Natural killer cell (primary cell): ENCODE measurements around the gene LYST. TPM values are rescaled to one million over a fixed set of nuclear protein-coding genes. Genes with fewer than 3 reads are reported as not detected.

Experiments
- ATAC-seq, 3 donors: fragments of 150-1000 bp in 2 of 3; fragments of 200-7000 bp in 1 of 3; cut with Tn5 transposase; 1 replicate in 1 of 3; 2 replicates in 2 of 3; pipeline ENCODE4 v1.10.0; 2021; ENCODE audit warnings: mild to moderate bottlenecking in 2 of 3, moderate library complexity in 2 of 3
- DNase-seq, 2 donors: peaks; one replicate each; pipeline versions ENCODE4 v3.0.0 to v3.0.0-alpha.2; 2013 to 2021; ENCODE audit warnings: mixed read lengths in 1 of 2
- H3K27ac ChIP-seq: one replicate; pipeline ENCODE4 v1.5.1; 2013; ENCODE audit warnings: mild to moderate bottlenecking, low read length
- H3K27me3 ChIP-seq: one replicate; pipeline ENCODE4 v1.6.1; 2013; ENCODE audit warnings: low read length; ENCODE audit not compliant: control insufficient read depth, insufficient read depth
- H3K36me3 ChIP-seq: one replicate; pipeline ENCODE4 v1.6.1; 2013; ENCODE audit warnings: low read length; ENCODE audit not compliant: control insufficient read depth, insufficient read depth
- H3K4me1 ChIP-seq: one replicate; pipeline ENCODE4 v1.6.1; 2013; ENCODE audit warnings: low read length; ENCODE audit not compliant: control insufficient read depth, insufficient read depth
- H3K4me3 ChIP-seq: one replicate; pipeline ENCODE4 v1.5.1; 2013; ENCODE audit warnings: low read length
- H3K9me3 ChIP-seq: one replicate; pipeline ENCODE4 v1.6.1; 2013; ENCODE audit warnings: low read length; ENCODE audit not compliant: control insufficient read depth, insufficient read depth
- H3K27ac Mint-ChIP-seq, 2 donors: one replicate each; pipeline ENCODE4 v1.8.0; 2022; ENCODE audit warnings: mild to moderate bottlenecking in 2 of 2, mixed read lengths in 2 of 2, moderate library complexity in 1 of 2
- H3K27me3 Mint-ChIP-seq, 2 donors: one replicate each; pipeline ENCODE4 v1.8.0; 2022; ENCODE audit warnings: low read depth in 2 of 2, mixed read lengths in 2 of 2
- H3K36me3 Mint-ChIP-seq: one replicate; pipeline ENCODE4 v1.8.0; 2022; ENCODE audit warnings: mixed read lengths
- H3K4me1 Mint-ChIP-seq, 2 donors: one replicate each; pipeline ENCODE4 v1.8.0; 2022; ENCODE audit warnings: mixed read lengths in 2 of 2
- H3K4me3 Mint-ChIP-seq: one replicate; pipeline ENCODE4 v1.8.0; 2022; ENCODE audit warnings: mild to moderate bottlenecking, moderate library complexity, mixed read lengths
- H3K9me3 Mint-ChIP-seq, 2 donors: one replicate each; pipeline ENCODE4 v1.8.0; 2022; ENCODE audit warnings: mixed read lengths in 2 of 2
- whole genome bisulfite sequencing: methylation state at CpG from one replicate; pipeline ENCODE4 v1.1.7; 2013; ENCODE audit warnings: missing lambda C conversion rate; ENCODE audit not compliant: insufficient coverage; 5-methylcytosine and 5-hydroxymethylcytosine counted together
- intact Hi-C: fragments of 100-400 bp; cut with micrococcal nuclease; formaldehyde crosslinking; loops from one replicate; pipeline ENCODE4 v1.14.2; 2022
- total RNA-seq, 4 donors: library from RNA; stranded (reverse); fragments of 120-200 nt in 1 of 4; gene quantifications; one replicate each; pipeline versions ENCODE4 v1.2.3 to v1.2.4, GENCODE V29; 2013 to 2022
- TF ChIP-seq, protein P1 (sequence below): fragments of 200-600 bp; IDR thresholded peaks from one replicate; pipeline ENCODE4 v1.8.0; 2022; ENCODE audit warnings: antibody characterized with exemption

LYST gene
- total RNA-seq, 3 donors from 2014 or later (not counting 1 experiment from before 2014, with no cell fraction given): 89.9 to 115 (median 93.6) TPM

- 98% methylated on average over 3 of the region's 5 CpGs for WGBS
- Histone ChIP-seq H3K27ac (no peak overlapping the region), H3K9me3 (no peaks in the 10 kb centered on the region), H3K27me3 (peaks cover 10% of the 10 kb centered on the region), H3K4me1 (no peaks in the 10 kb centered on the region), H3K36me3 (peaks cover 14% of the 10 kb centered on the region), H3K4me3 (no peak overlapping the region)
- no peaks in the 10 kb centered on the region for H3K9me3 Mint-ChIP-seq
- TF ChIP-seq, protein P1, sequence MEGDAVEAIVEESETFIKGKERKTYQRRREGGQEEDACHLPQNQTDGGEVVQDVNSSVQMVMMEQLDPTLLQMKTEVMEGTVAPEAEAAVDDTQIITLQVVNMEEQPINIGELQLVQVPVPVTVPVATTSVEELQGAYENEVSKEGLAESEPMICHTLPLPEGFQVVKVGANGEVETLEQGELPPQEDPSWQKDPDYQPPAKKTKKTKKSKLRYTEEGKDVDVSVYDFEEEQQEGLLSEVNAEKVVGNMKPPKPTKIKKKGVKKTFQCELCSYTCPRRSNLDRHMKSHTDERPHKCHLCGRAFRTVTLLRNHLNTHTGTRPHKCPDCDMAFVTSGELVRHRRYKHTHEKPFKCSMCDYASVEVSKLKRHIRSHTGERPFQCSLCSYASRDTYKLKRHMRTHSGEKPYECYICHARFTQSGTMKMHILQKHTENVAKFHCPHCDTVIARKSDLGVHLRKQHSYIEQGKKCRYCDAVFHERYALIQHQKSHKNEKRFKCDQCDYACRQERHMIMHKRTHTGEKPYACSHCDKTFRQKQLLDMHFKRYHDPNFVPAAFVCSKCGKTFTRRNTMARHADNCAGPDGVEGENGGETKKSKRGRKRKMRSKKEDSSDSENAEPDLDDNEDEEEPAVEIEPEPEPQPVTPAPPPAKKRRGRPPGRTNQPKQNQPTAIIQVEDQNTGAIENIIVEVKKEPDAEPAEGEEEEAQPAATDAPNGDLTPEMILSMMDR: no peak
- H3K4me1 Mint-ChIP-seq: no peaks in the 10 kb centered on the region
- intact Hi-C loops: no loop called here
- H3K27me3 Mint-ChIP-seq: peaks cover under 1 to 20% of the 10 kb centered on the region in 2 donors
- H3K36me3 Mint-ChIP-seq: peaks cover 9% of the 10 kb centered on the region
- H3K27ac Mint-ChIP-seq: no peak overlapping the region
- DNase-seq (no peak), ATAC-seq (no peak)
- H3K4me3 Mint-ChIP-seq: no peak overlapping the region
Observed at GRCh38 chr1:235657269-235657668, 209.4 kb downstream of the LYST start.

DNA sequence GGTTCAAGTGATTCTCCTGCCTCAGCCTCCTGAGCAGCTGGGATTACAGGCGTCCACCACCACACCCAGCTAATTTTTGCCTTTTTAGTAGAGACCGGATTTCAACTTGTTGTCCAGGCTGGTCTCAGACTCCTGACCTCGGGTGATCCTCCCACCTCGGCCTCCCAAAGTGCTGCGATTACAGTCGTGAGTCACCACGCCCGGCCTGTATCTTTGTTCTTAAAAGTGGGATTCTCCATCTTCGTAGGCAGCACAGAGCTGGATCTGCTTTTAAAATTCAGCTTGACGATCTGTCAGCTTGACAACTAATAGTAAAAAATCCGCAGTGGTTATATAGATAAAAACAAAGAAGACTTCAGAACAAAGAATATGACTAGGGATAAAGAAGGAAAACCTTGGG lies 214.3 kb downstream of the LYST start:
- TF ChIP-seq, protein P1: no peak
- H3K27ac ChIP-seq: no peak overlapping the region
- Mint-ChIP-seq H3K27ac (no peak overlapping the region), H3K36me3 (no peaks in the 10 kb centered on the region), H3K4me3 (no peak overlapping the region), H3K27me3 (peaks cover 35 to 48% of the 10 kb centered on the region in 2 donors), H3K9me3 (no peaks in the 10 kb centered on the region), H3K4me1 (peaks cover 16 to 19% of the 10 kb centered on the region in 2 donors)
- H3K9me3 ChIP-seq: no peaks in the 10 kb centered on the region
- whole genome bisulfite sequencing: 93% methylated on average over 11 of the region's 11 CpGs
- ATAC-seq (no peak), DNase-seq (no peak)
- H3K4me1 ChIP-seq: peaks cover 23% of the 10 kb centered on the region
- peaks cover 34% of the 10 kb centered on the region for H3K27me3 ChIP-seq
- no peak overlapping the region for H3K4me3 ChIP-seq
- intact Hi-C loops: no loop called here
- no peaks in the 10 kb centered on the region for H3K36me3 ChIP-seq

GRCh38 chr1:235651170-235651806 lies 215.4 kb downstream of the LYST start:
- peak overlapping the region; percentile 40 for H3K4me3 Mint-ChIP-seq
- ATAC-seq (no peak), DNase-seq (no peak)
- H3K27me3 Mint-ChIP-seq: peaks cover 46 to 58% of the 10 kb centered on the region in 2 donors
- no peaks in the 10 kb centered on the region for H3K9me3 Mint-ChIP-seq
- Histone ChIP-seq H3K27me3 (peaks cover 34% of the 10 kb centered on the region), H3K9me3 (no peaks in the 10 kb centered on the region), H3K36me3 (no peaks in the 10 kb centered on the region), H3K4me3 (no peak overlapping the region), H3K4me1 (peaks cover 23% of the 10 kb centered on the region), H3K27ac (no peak overlapping the region)
- H3K27ac Mint-ChIP-seq: no peak overlapping the region
- 37% methylated on average over 10 of the region's 10 CpGs for WGBS
- intact Hi-C loops: no loop called here
- TF ChIP-seq, protein P1: no peak
- peaks cover 16 to 19% of the 10 kb centered on the region in 2 donors for H3K4me1 Mint-ChIP-seq
- no peaks in the 10 kb centered on the region for H3K36me3 Mint-ChIP-seq
